Posterior vena cava (tissue), 2 donors: ENCODE results near the gene PDK4. TPM values are rescaled to one million over a fixed set of nuclear protein-coding genes. Genes with fewer than 3 reads are reported as not detected.
A peak's percentile ranks its signal among the peaks of the same experiment; 100 is the strongest.

Source experiments
- DNase-seq: peaks from one replicate; pipeline ENCODE4 v3.0.0-alpha.2; 2020; ENCODE audit warnings: low spot score
- intact Hi-C, 2 donors: fragments of 100-400 bp; cut with DNase I; formaldehyde crosslinking; loops; one replicate each; pipeline versions ENCODE4 v1.14.1 to v1.14.2; 2022 to 2023
- long read RNA-seq, 2 donors: library from polyadenylated mRNA; unstranded; transcript quantifications; one replicate each; pipeline ENCODE4 v2.0.0, GENCODE V29; 2020 to 2021
- total RNA-seq, 2 donors: library from RNA; stranded (reverse); fragmentation: NEBNext Ultra II Directional; extraction: Animal tissue kit (Norgen Biotek cat#: 25700); gene quantifications; one replicate each; pipeline ENCODE4 v1.2.1, GENCODE V29; 2021
- donor health status: DM: yes; HTN: yes; CAD: no.
- donor health status: DM: yes; HTN: yes; CAD: no.

The PDK4 gene
- total RNA-seq = 100 to 1,000 TPM in 1 of 2 donors, 10 to 100 TPM in 1; 66.4 to 433 TPM
- long read RNA-seq, donor 1, transcript PDK4-201 (11 exons, 3,576 nt) = major isoform, 20 of 28 reads
- long read RNA-seq, donor 1, partial matches to known transcripts = 3 of 28 reads
- long read RNA-seq, donor 1, other reads (novel, unspliced or antisense) = 5 of 28 reads
- long read RNA-seq, donor 2, transcript PDK4-203 (2 exons, 691 nt) = minor isoform, 15 of 200 reads
- long read RNA-seq, donor 2, transcript PDK4-201 (11 exons, 3,576 nt) = major isoform, 119 of 200 reads
- long read RNA-seq, donor 2, partial matches to known transcripts = 18 of 200 reads
- long read RNA-seq, donor 2, other reads (novel, unspliced or antisense) = 46 of 200 reads

- intact Hi-C loops = loop anchor here in 1 of 2 donors (5.0 to 10.0 kb wide), 2 partner anchors 64 to 88 kb away; no protein-coding TSS in a partner anchor
- peak; percentile 96 for DNase-seq
Measured at GRCh38 chr7:95596198-95597063, at the start of gene PDK4. Gene PDK4 (minus strand): TSS chr7:95596516. CDS start chr7:95596293, 223 bp downstream.

GRCh38 chr7:95642173-95642572, 45.9 kb upstream of the PDK4 start:
- DNase-seq = no peak
- intact Hi-C loops = no loop called here

GRCh38 chr7:95636140-95636940, 40.0 kb upstream of the PDK4 start:
- DNase-seq = no peak
- intact Hi-C loops = no loop called here

- intact Hi-C loops = no loop called here
- no peak for DNase-seq
Measured at GRCh38 chr7:95632609-95633008, 36.3 kb upstream of the PDK4 start.

GRCh38 chr7:95631527-95631926, 35.2 kb upstream of the PDK4 start:
- intact Hi-C loops = no loop called here
- no peak for DNase-seq

GRCh38 chr7:95630702-95631458, 34.6 kb upstream of the PDK4 start:
- intact Hi-C loops = no loop called here
- DNase-seq = no peak

GRCh38 chr7:95628831-95629439, 32.6 kb upstream of the PDK4 start:
- intact Hi-C loops = no loop called here
- no peak for DNase-seq

- no peak for DNase-seq
- intact Hi-C loops = no loop called here
Measured at GRCh38 chr7:95623788-95624187, 27.5 kb upstream of the PDK4 start.

GRCh38 chr7:95622859-95623258, 26.5 kb upstream of the PDK4 start:
- DNase-seq = no peak
- intact Hi-C loops = no loop called here

GRCh38 chr7:95622001-95622549, 25.8 kb upstream of the PDK4 start:
- intact Hi-C loops = no loop called here
- no peak for DNase-seq

- intact Hi-C loops = no loop called here
- DNase-seq = no peak
Measured at GRCh38 chr7:95621404-95621803, 25.1 kb upstream of the PDK4 start.

- intact Hi-C loops = no loop called here
- DNase-seq = no peak
Measured at GRCh38 chr7:95620631-95621030, 24.3 kb upstream of the PDK4 start.

- DNase-seq = no peak
- intact Hi-C loops = no loop called here
Measured at GRCh38 chr7:95619921-95620320, 23.6 kb upstream of the PDK4 start.

- DNase-seq = no peak
- intact Hi-C loops = no loop called here
Measured at GRCh38 chr7:95619517-95619916, 23.2 kb upstream of the PDK4 start.

- no peak for DNase-seq
Measured at GRCh38 chr7:95614442-95614940, 18.2 kb upstream of the PDK4 start.

GRCh38 chr7:95611224-95611623, 14.9 kb upstream of the PDK4 start:
- intact Hi-C loops = no loop called here
- DNase-seq = no peak

More at GRCh38 chr7:95614442-95614940, 18.2 kb upstream of the PDK4 start:
- intact Hi-C loops = no loop called here

- intact Hi-C loops = loop anchor here in 1 of 2 donors (10.0 kb wide), 1 partner anchor 845 kb away; no protein-coding TSS in a partner anchor
- DNase-seq = no peak
Measured at GRCh38 chr7:95609277-95609971, 13.1 kb upstream of the PDK4 start.
